ENCODE measurements around the gene RAB40C. TPM values are rescaled to one million over a fixed set of nuclear protein-coding genes. Genes with fewer than 3 reads are reported as not detected.
A peak's percentile ranks its signal among the peaks of the same experiment; 100 is the strongest.

The RAB40C gene
- total and polyA plus RNA-seq, 9 of the 15 experiments (the other 6 are each of a cell fraction or from before 2014, with no cell fraction given) = 0.17 to 23.4 (median 8.7) TPM

DNA sequence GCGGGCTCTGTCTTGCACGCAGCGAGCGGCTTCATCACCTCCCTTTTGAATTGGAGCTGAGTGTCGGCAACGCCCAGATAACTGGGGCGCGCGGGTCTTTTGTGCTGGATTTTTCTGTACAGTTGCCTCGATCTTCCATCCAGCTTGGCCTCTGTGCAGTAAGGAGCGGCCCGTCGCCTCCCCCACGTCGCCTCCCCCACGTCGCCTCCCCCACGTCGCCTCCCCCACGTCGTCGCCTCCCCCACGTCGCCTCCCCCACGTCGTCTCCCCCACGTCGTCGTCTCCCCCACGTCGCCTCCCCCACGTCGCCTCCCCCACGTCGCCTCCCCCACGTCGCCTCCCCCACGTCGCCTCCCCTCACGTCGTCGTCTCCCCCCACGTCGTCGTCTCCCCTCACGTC, 45.3 kb upstream of the RAB40C start:
- H3K9me3 ChIP-seq (replicated peaks; ENCODE audit: control insufficient read depth, insufficient read depth, low read depth, low read length) = no peaks in the 10 kb centered on the region
- 82% methylated on average over 10 of the region's 46 CpGs for WGBS (ENCODE audit: insufficient coverage, low coverage, missing lambda C conversion rate)
- DNase-seq (ENCODE audit: extremely low read depth in 1 of 4, low spot score in 3 of 4) (peak in 2 of 4 experiments; percentile 56 to 67), FAIRE-seq (no peak), ATAC-seq (no peak)
- ChIA-PET POLR2A (interaction anchor here (1.0 kb wide), 1 partner anchor 15 kb away, joined by 3 read pairs; no protein-coding TSS in a partner anchor), CTCF (ENCODE audit: low intra/inter-chr PET ratio) (no interaction called here)
- no peaks in the 10 kb centered on the region for H3K27me3 ChIP-seq (ENCODE audit: control insufficient read depth in 2 of 2, insufficient read depth in 2 of 2, low read length in 2 of 2)
- H4K20me1 ChIP-seq (replicated peaks; ENCODE audit: control insufficient read depth, insufficient read depth, low read length) = 0 out of 2 replicates have a peak, but pooled peaks cover 7% of the 10 kb centered on the region
- peaks cover 0 to 69% of the 10 kb centered on the region in 2 experiments; a peak in 3 of 5 replicates for H3K4me1 ChIP-seq (replicated peaks in 1 of 2; ENCODE audit: control insufficient read depth in 2 of 2, insufficient read depth in 2 of 2, low read length in 2 of 2)
- in situ Hi-C loops (cut with MboI) (no loop called here), intact Hi-C loops (cut with micrococcal nuclease) (no loop called here)
- H3K9me1 ChIP-seq (ENCODE audit: control insufficient read depth, insufficient read depth, low read length) = peaks cover 4% of the 10 kb centered on the region
- TF ChIP-seq, protein P1, sequence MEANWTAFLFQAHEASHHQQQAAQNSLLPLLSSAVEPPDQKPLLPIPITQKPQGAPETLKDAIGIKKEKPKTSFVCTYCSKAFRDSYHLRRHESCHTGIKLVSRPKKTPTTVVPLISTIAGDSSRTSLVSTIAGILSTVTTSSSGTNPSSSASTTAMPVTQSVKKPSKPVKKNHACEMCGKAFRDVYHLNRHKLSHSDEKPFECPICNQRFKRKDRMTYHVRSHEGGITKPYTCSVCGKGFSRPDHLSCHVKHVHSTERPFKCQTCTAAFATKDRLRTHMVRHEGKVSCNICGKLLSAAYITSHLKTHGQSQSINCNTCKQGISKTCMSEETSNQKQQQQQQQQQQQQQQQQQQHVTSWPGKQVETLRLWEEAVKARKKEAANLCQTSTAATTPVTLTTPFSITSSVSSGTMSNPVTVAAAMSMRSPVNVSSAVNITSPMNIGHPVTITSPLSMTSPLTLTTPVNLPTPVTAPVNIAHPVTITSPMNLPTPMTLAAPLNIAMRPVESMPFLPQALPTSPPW (CRISPR knock-in tag; IDR thresholded peaks at IDR 0.05) = peak; percentile 59
- TF ChIP-seq KLF16 (IDR thresholded peaks at IDR 0.05) = peak; percentile 59; the same call in 1 of the 2 replicates
- TF ChIP-seq EGR1 (conservative IDR thresholded peaks at IDR 0.05) = peak; percentile 37; the same call in 1 of the 2 replicates
- TF ChIP-seq, protein P2, sequence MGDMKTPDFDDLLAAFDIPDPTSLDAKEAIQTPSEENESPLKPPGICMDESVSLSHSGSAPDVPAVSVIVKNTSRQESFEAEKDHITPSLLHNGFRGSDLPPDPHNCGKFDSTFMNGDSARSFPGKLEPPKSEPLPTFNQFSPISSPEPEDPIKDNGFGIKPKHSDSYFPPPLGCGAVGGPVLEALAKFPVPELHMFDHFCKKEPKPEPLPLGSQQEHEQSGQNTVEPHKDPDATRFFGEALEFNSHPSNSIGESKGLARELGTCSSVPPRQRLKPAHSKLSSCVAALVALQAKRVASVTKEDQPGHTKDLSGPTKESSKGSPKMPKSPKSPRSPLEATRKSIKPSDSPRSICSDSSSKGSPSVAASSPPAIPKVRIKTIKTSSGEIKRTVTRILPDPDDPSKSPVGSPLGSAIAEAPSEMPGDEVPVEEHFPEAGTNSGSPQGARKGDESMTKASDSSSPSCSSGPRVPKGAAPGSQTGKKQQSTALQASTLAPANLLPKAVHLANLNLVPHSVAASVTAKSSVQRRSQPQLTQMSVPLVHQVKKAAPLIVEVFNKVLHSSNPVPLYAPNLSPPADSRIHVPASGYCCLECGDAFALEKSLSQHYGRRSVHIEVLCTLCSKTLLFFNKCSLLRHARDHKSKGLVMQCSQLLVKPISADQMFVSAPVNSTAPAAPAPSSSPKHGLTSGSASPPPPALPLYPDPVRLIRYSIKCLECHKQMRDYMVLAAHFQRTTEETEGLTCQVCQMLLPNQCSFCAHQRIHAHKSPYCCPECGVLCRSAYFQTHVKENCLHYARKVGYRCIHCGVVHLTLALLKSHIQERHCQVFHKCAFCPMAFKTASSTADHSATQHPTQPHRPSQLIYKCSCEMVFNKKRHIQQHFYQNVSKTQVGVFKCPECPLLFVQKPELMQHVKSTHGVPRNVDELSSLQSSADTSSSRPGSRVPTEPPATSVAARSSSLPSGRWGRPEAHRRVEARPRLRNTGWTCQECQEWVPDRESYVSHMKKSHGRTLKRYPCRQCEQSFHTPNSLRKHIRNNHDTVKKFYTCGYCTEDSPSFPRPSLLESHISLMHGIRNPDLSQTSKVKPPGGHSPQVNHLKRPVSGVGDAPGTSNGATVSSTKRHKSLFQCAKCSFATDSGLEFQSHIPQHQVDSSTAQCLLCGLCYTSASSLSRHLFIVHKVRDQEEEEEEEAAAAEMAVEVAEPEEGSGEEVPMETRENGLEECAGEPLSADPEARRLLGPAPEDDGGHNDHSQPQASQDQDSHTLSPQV (IDR thresholded peaks at IDR 0.05) = no peak
- no peak for TF ChIP-seq SREBF2 (CRISPR knock-in tag; IDR thresholded peaks at IDR 0.05)
- peaks cover 69% of the 10 kb centered on the region; the same call in 1 of the 3 replicates for H3K36me3 ChIP-seq (ENCODE audit: control insufficient read depth, insufficient read depth, low read length)
- H2AFZ ChIP-seq (ENCODE audit: low read depth, low read length) = no peak overlapping the region
- no peak overlapping the region for H3K27ac ChIP-seq (ENCODE audit: extremely low read depth, low read depth, low read length)
- H3K4me2 ChIP-seq (ENCODE audit: insufficient read depth, low read length) = no peak overlapping the region
- no peak overlapping the region for H3K9ac ChIP-seq (ENCODE audit: insufficient read depth in 1 of 2, low read depth in 2 of 2, low read length in 2 of 2)
- H3K4me3 ChIP-seq = no peak overlapping the region
- peaks cover 78% of the 10 kb centered on the region for H3K79me2 ChIP-seq (ENCODE audit: control insufficient read depth, insufficient read depth, low read length)
- no TSS peak for BruUV-seq (replicated peaks)
